HepG2 (cell line): ENCODE results near the gene ACACB. TPM values are rescaled to one million over a fixed set of nuclear protein-coding genes. Genes with fewer than 3 reads are reported as not detected.

ENCODE experiments used
- ATAC-seq: fragments of 200-7000 bp; cut with Tn5 transposase; 3 replicates; pipeline ENCODE4 v1.9.1; 2020; ENCODE audit warnings: mild to moderate bottlenecking, moderate library complexity
- BruUV-seq: library from RNA; stranded (reverse); fragments of 400-500 nt; replicated peaks from 2 replicates; lab custom pipeline; 2021; lab: Mats Ljungman, UMichigan
- CTCF ChIA-PET: fragments of 300-600 bp; formaldehyde crosslinking; extraction: SDS; loops from one replicate; lab custom pipeline; 2021; ENCODE audit warnings: low total read pairs, inconsistent platforms, low intra/inter-chr PET ratio; lab: Yijun Ruan, JAX
- POLR2A ChIA-PET: fragments of 350-600 bp; sonication (Branson Sonifier 250); formaldehyde crosslinking; loops from one replicate; lab custom pipeline; 2020; ENCODE audit warnings: antibody characterized with exemption, inconsistent platforms; lab: Yijun Ruan, JAX
- DNase-seq: peaks from one replicate; pipeline ENCODE4 v3.0.0-alpha.2; 2015; ENCODE audit warnings: low spot score
- FAIRE-seq: peaks from 3 replicates; lab custom pipeline; 2011; peaks lifted over from hg19 to GRCh38; lab: Jason Lieb, UNC
- H2AFZ ChIP-seq: one replicate; pipeline ENCODE4 v1.6.1; 2011; ENCODE audit warnings: low read length, inconsistent platforms
- H3K27ac ChIP-seq: fragments of 300-600 bp; 3 replicates; pipeline ENCODE4 v1.8.0; 2011; ENCODE audit warnings: mixed run types, mild to moderate bottlenecking, mixed read lengths, low read length, inconsistent platforms; ENCODE audit not compliant: insufficient read depth; ENCODE audit errors: extremely low read length
- H3K27me3 ChIP-seq, 2 experiments: fragments of 200-600 bp in 1 of 2; 2 replicates in 1 of 2; 3 replicates in 1 of 2; pipeline versions ENCODE4 v1.6.0 to v1.8.0; 2011; ENCODE audit warnings: low read length in 2 of 2, mild to moderate bottlenecking in 2 of 2, moderate library complexity in 2 of 2, inconsistent platforms in 1 of 2; ENCODE audit not compliant: insufficient read depth in 2 of 2, control insufficient read depth in 1 of 2
- H3K36me3 ChIP-seq, 2 experiments: fragments of 200-600 bp in 1 of 2; replicated peaks in 1 of 2; 2 replicates in 1 of 2; 3 replicates in 1 of 2; pipeline versions ENCODE4 v1.5.1 to v1.8.0; 2011; ENCODE audit warnings: low read length in 2 of 2, inconsistent platforms in 1 of 2; ENCODE audit not compliant: insufficient read depth in 2 of 2, control insufficient read depth in 1 of 2
- H3K4me1 ChIP-seq: 2 replicates; pipeline ENCODE4 v1.5.1; 2012; ENCODE audit warnings: low read length, inconsistent platforms; ENCODE audit not compliant: insufficient read depth
- H3K4me2 ChIP-seq: 2 replicates; pipeline ENCODE4 v1.6.0; 2011; ENCODE audit warnings: low read depth, low read length, inconsistent platforms
- H3K4me3 ChIP-seq, 3 experiments: fragments of 200-600 bp in 1 of 3; sonication (generic), shearing (Covaris generic) in 1 of 3; replicated peaks in 1 of 3; 2 replicates each; pipeline ENCODE4 v1.5.1; 2011 to 2016; ENCODE audit warnings: low read length in 3 of 3, inconsistent platforms in 2 of 3, low read depth in 2 of 3, mild to moderate bottlenecking in 2 of 3, control low read depth in 1 of 3, mixed read lengths in 1 of 3; ENCODE audit not compliant: insufficient read depth in 1 of 3
- H3K79me2 ChIP-seq: one replicate; pipeline ENCODE4 v1.6.1; 2011; ENCODE audit warnings: low read length, inconsistent platforms; ENCODE audit not compliant: insufficient read depth
- H3K9ac ChIP-seq: 2 replicates; pipeline ENCODE4 v1.6.0; 2011; ENCODE audit warnings: mild to moderate bottlenecking, low read depth, low read length, inconsistent platforms; ENCODE audit not compliant: insufficient read depth
- H3K9me3 ChIP-seq: 2 replicates; pipeline ENCODE4 v1.5.1; 2012; ENCODE audit warnings: mild to moderate bottlenecking, low read length
- H4K20me1 ChIP-seq: 2 replicates; pipeline ENCODE4 v1.6.0; 2011; ENCODE audit warnings: inconsistent platforms, mild to moderate bottlenecking, low read length, moderate library complexity; ENCODE audit not compliant: insufficient read depth
- SNAPC4 ChIP-seq: sonication (generic); formaldehyde crosslinking; IDR thresholded peaks from 2 replicates; pipeline ENCODE4 v1.4.0; 2020; ENCODE audit warnings: mild to moderate bottlenecking, missing genetic modification reagents
- ZBTB33 ChIP-seq: sonication (generic); formaldehyde crosslinking; IDR thresholded peaks from 2 replicates; pipeline ENCODE4 v1.4.0; 2020; ENCODE audit warnings: missing genetic modification reagents
- ZMYM3 ChIP-seq: sonication (generic); formaldehyde crosslinking; IDR thresholded peaks from 2 replicates; pipeline ENCODE4 v1.5.1; 2020; ENCODE audit warnings: mild to moderate bottlenecking, missing genetic modification reagents
- ZNF629 ChIP-seq: sonication (generic); formaldehyde crosslinking; conservative IDR thresholded peaks from 2 replicates; pipeline ENCODE4 v1.5.0; 2020; ENCODE audit warnings: missing genetic modification reagents
- ZSCAN29 ChIP-seq: sonication (generic); formaldehyde crosslinking; conservative IDR thresholded peaks from 2 replicates; pipeline ENCODE4 v1.4.0; 2020; ENCODE audit warnings: mild to moderate bottlenecking, missing genetic modification reagents
- WGBS: methylation state at CpG from one replicate; pipeline ENCODE4 v1.1.6; 2017; ENCODE audit warnings: low lambda C conversion rate; 5-methylcytosine and 5-hydroxymethylcytosine counted together
- in situ Hi-C: cut with HindIII; loops from 2 replicates; pipeline ENCODE4 v1.10.0; 2017; ENCODE audit warnings: low pct_unique_long_range_greater_than_20kb; ENCODE audit not compliant: extremely low pct_ligation_motif_present
- intact Hi-C: fragments of 100-400 bp; cut with micrococcal nuclease; formaldehyde crosslinking; loops from one replicate; pipeline ENCODE4 v1.10.0; 2022; ENCODE audit not compliant: unreplicated experiment
- polyA plus RNA-seq, 8 experiments: library from polyadenylated mRNA; depleted of rRNA in 3 of 8; stranded (reverse) in 7 of 8; unstranded in 1 of 8; fragments of >200 nt; fragmentation: Illumina TruSeq in 4 of 8; extraction: Trizol in 4 of 8; gene quantifications; 2 replicates each; pipeline versions ENCODE4 v1.2.1 to v1.2.3, GENCODE V29; 2011 to 2016; ENCODE audit warnings: low read depth in 4 of 8, missing spikeins in 1 of 8, mixed read lengths in 1 of 8; ENCODE audit not compliant: insufficient read depth in 1 of 8
- total RNA-seq, 5 experiments: library from RNA; depleted of rRNA; stranded (reverse); fragments of >200 nt; fragmentation: Illumina TruSeq; extraction: Trizol; gene quantifications; 2 replicates each; pipeline ENCODE4 v1.2.3, GENCODE V29; 2016; ENCODE audit warnings: low read depth in 1 of 5

The ACACB gene
- total and polyA plus RNA-seq, 2 of the 13 experiments (the other 11 are each of a cell fraction or from before 2014, with no cell fraction given), result 6.2 to 8.6 TPM

- no peak overlapping the region for H3K4me2 ChIP-seq
- no peak for DNase-seq
- ChIA-PET CTCF (no interaction called here), POLR2A (no interaction called here)
- in situ Hi-C loops, result no loop called here
- H4K20me1 ChIP-seq, result no peaks in the 10 kb centered on the region
- intact Hi-C loops, result no loop called here
- no peak overlapping the region for H2AFZ ChIP-seq
- H3K27ac ChIP-seq, result no peak overlapping the region
- no peak for FAIRE-seq
- 21% methylated on average over 2 of the region's 5 CpGs for WGBS
- no peaks in the 10 kb centered on the region for H3K36me3 ChIP-seq
- TF ChIP-seq ZSCAN29 (CRISPR knock-in tag) (no peak), ZBTB33 (CRISPR knock-in tag) (no peak), ZNF629 (peak; percentile 95), SNAPC4 (CRISPR knock-in tag) (no peak), ZMYM3 (CRISPR knock-in tag) (0 out of 2 replicates have a peak, but pooled peaks have one; percentile 17)
- TF ChIP-seq, all 625 proteins: peak for 2
- Histone ChIP-seq H3K9me3 (no peaks in the 10 kb centered on the region), H3K79me2 (no peaks in the 10 kb centered on the region), H3K4me1 (peaks cover 41% of the 10 kb centered on the region), H3K27me3 (no peaks in the 10 kb centered on the region), H3K4me3 (no peak overlapping the region), H3K9ac (no peak overlapping the region)
- ATAC-seq, result no peak
- BruUV-seq, result no TSS peak
Observed at GRCh38 chr12:109276160-109276559, 159.8 kb downstream of the ACACB start.
